ENCODE results near the gene UPK3A. TPM values are rescaled to one million over a fixed set of nuclear protein-coding genes. Genes with fewer than 3 reads are reported as not detected.

Gene UPK3A
- total RNA-seq, 1 experiment from 2014 or later, result 1.0 TPM

- H2AFZ ChIP-seq, result no peak overlapping the region
- POLR2A ChIA-PET (ENCODE audit: unreplicated experiment), result no interaction called here
- BruUV-seq (replicated peaks), result no TSS peak
These were observed 34.6 kb downstream of the UPK3A start for GRCh38 chr22:45319324-45319685.

GRCh38 chr22:45320357-45320976 is 35.7 kb downstream of the UPK3A start:
- H3K27ac ChIP-seq, result no peak overlapping the region
- no peak overlapping the region for H3K4me2 ChIP-seq
- peaks cover 52% of the 10 kb centered on the region for H4K20me1 ChIP-seq (ENCODE audit: insufficient read depth)
- H3K9me3 ChIP-seq (ENCODE audit: insufficient read depth, low read depth), result no peaks in the 10 kb centered on the region
- no peak overlapping the region for H2AFZ ChIP-seq
- BruUV-seq (replicated peaks), result no TSS peak
- no peaks in the 10 kb centered on the region for H3K4me1 ChIP-seq (replicated peaks; ENCODE audit: insufficient read depth)
- CTCF ChIA-PET, result no interaction called here
- peaks cover 6% of the 10 kb centered on the region; the same call in 1 of the 2 replicates for H3F3A ChIP-seq (ENCODE audit: insufficient read depth, low read depth)
- TF ChIP-seq EZH2 (IDR thresholded peaks at IDR 0.05; ENCODE audit: low read depth) (no peak), CTCF (conservative IDR thresholded peaks at IDR 0.05) (no peak)
- no peaks in the 10 kb centered on the region for H3K27me3 ChIP-seq (ENCODE audit: insufficient read depth, low read depth)
- H3K4me3 ChIP-seq, result no peak overlapping the region
- H3K36me3 ChIP-seq (ENCODE audit: low read depth), result peaks cover 23% of the 10 kb centered on the region; the same call in 1 of the 2 replicates
- no peaks in the 10 kb centered on the region for H3K9me2 ChIP-seq (ENCODE audit: insufficient read depth)
- DNase-seq, result no peak
- H3K79me2 ChIP-seq (ENCODE audit: low read depth), result peaks cover 61% of the 10 kb centered on the region
- POLR2A ChIA-PET (ENCODE audit: unreplicated experiment), result no interaction called here
- intact Hi-C loops (cut with micrococcal nuclease; ENCODE audit: unreplicated experiment), result no loop called here

More at GRCh38 chr22:45319324-45319685, 34.6 kb downstream of the UPK3A start:
- Histone ChIP-seq H3K27me3 (ENCODE audit: insufficient read depth, low read depth) (no peaks in the 10 kb centered on the region), H3K36me3 (ENCODE audit: low read depth) (peaks cover 15% of the 10 kb centered on the region; the same call in 1 of the 2 replicates), H3K27ac (no peak overlapping the region), H3K4me2 (no peak overlapping the region), H3K9me2 (ENCODE audit: insufficient read depth) (no peaks in the 10 kb centered on the region), H3F3A (ENCODE audit: insufficient read depth, low read depth) (peaks cover 6% of the 10 kb centered on the region; the same call in 1 of the 2 replicates), H3K4me1 (replicated peaks; ENCODE audit: insufficient read depth) (no peaks in the 10 kb centered on the region), H3K79me2 (ENCODE audit: low read depth) (peaks cover 72% of the 10 kb centered on the region), H3K4me3 (no peak overlapping the region), H4K20me1 (ENCODE audit: insufficient read depth) (peaks cover 52% of the 10 kb centered on the region), H3K9me3 (ENCODE audit: insufficient read depth, low read depth) (no peaks in the 10 kb centered on the region)
- no peak for TF ChIP-seq CTCF (conservative IDR thresholded peaks at IDR 0.05)
- TF ChIP-seq EZH2 (IDR thresholded peaks at IDR 0.05; ENCODE audit: low read depth), result no peak
- CTCF ChIA-PET, result no interaction called here
- intact Hi-C loops (cut with micrococcal nuclease; ENCODE audit: unreplicated experiment), result loop anchor here (10.0 kb wide), 1 partner anchor 115 kb away; no protein-coding TSS in a partner anchor
- DNase-seq, result no peak

GRCh38 chr22:45321827-45322226 is 37.1 kb downstream of the UPK3A start:
- CTCF ChIA-PET, result no interaction called here
- peaks cover 47% of the 10 kb centered on the region for H3K79me2 ChIP-seq (ENCODE audit: low read depth)

More at GRCh38 chr22:45321827-45322226, 37.1 kb downstream of the UPK3A start:
- POLR2A ChIA-PET (ENCODE audit: unreplicated experiment), result no interaction called here
- Histone ChIP-seq H3K4me1 (replicated peaks; ENCODE audit: insufficient read depth) (no peaks in the 10 kb centered on the region), H3K36me3 (ENCODE audit: low read depth) (peaks cover 23% of the 10 kb centered on the region; the same call in 1 of the 2 replicates), H3K9me3 (ENCODE audit: insufficient read depth, low read depth) (no peaks in the 10 kb centered on the region), H3K4me2 (no peak overlapping the region), H2AFZ (no peak overlapping the region), H3K27me3 (ENCODE audit: insufficient read depth, low read depth) (no peaks in the 10 kb centered on the region), H3K4me3 (no peak overlapping the region), H3K27ac (no peak overlapping the region), H4K20me1 (ENCODE audit: insufficient read depth) (peaks cover 42% of the 10 kb centered on the region), H3K9me2 (ENCODE audit: insufficient read depth) (no peaks in the 10 kb centered on the region), H3F3A (ENCODE audit: insufficient read depth, low read depth) (peaks cover 6% of the 10 kb centered on the region; the same call in 1 of the 2 replicates)
- BruUV-seq (replicated peaks), result no TSS peak
- no peak for TF ChIP-seq CTCF (conservative IDR thresholded peaks at IDR 0.05)
- no peak for TF ChIP-seq EZH2 (IDR thresholded peaks at IDR 0.05; ENCODE audit: low read depth)
- intact Hi-C loops (cut with micrococcal nuclease; ENCODE audit: unreplicated experiment), result no loop called here
- DNase-seq, result no peak
